GM18870 (cell line): ENCODE data around the gene FOXF2.

Source experiments
- ATAC-seq: cut with Tn5 transposase; IDR thresholded peaks from one replicate; pipeline ENCODE4 v1.9.1; 2021; ENCODE audit warnings: moderate library complexity; ENCODE audit not compliant: unreplicated experiment

FOXF2 gene

DNA sequence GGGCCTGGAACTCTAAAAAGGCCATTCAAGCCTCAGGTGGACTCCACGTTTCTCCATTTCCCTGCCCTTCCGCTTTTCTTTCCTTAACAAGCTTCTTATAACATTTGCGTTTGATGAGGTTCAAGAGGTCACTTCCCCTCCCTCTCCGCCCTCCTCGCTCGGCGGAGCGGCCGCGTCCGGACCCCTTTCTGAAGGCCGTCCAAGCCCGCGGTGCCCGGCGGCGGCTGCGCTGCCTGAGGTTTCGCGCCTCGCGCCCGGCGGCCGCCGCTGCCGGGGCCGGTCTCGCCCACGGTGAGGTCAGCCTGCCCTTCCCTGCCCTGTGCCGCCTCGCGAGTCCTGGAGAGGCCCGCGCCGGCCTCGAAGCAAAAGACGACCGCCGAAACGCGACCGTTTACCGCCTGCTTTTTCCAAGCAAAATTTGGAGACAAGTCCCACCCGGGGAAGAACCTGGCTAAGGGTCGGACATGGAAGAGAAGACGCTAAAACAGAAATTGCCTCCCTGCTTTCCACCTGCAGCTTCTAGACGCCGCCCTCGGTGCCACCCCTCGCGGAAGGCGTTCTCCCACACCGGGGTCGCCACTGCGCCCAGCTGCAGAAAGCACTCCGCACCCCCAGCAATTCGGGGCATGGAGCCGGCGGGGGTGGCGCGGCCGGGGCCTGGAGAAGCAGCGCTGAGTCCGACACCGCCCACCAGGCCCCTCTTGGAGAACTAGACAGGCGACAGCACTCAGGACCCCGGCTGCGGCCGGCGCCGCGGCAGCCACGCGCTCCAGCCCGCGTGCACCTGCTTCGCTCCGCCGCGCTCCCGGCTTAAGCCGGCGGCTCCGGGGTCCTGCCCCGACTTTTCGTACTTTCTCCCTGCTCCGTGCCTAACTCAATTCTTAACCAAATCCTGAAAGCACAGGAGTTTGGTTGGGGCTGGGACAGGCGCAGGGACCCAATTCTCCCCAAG, 11.0 kb upstream of the FOXF2 start:
- ATAC-seq: no peak

DNA sequence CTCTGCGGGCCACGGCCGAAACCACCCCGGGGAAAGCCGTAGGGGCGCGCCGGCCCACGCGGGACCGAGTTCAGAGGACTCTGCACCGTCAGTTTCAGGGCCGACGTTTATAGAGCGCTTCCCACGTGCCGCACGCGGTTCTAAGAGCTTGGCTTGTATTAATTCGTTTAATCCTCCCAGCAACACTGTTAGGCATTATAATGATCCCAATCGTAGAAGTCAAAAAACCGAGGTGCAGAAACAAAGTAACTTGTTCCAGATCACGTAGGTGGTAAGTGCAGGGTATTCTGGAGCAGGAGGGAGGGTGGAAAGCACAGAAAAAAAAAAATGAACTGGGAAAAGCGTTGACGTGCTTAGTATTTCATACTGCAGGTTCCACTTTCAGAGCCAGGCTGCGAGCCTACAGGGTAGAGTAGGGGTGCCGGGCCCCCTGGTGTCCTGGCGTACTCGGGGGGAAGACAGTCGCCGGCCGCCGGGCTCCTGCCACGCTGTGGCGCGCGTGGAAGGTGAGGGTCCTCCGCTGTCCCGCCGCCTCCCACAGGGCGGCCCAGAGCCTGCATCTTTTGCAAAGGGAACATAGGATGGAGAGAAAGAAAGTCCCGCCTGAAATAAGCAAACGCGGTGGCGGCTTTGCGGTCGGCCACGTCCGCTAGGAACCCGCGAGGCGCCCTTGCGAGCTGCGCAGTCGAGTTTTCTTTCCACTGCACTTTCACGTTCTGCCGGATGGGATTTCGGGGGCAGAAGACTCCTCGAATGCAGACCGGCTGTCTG, 10.2 kb upstream of the FOXF2 start:
- no peak for ATAC-seq

DNA sequence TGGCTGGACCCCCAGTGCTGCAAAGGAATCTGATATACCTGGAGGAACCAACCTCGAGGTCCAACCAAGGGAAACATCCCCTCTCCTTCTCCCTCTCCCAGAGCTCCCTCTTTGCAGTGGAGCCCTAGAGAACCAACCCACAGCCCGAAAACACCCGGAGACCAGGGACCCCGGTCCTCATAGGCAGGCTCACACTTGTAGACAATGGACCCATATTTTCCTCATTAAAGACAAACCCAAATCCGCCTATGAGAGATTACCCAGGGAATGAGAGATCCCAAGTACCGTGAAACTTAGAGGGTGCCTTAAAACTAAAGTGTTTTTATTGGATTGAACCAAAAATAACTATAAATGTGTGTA, 9.6 kb upstream of the FOXF2 start:
- no peak for ATAC-seq

DNA sequence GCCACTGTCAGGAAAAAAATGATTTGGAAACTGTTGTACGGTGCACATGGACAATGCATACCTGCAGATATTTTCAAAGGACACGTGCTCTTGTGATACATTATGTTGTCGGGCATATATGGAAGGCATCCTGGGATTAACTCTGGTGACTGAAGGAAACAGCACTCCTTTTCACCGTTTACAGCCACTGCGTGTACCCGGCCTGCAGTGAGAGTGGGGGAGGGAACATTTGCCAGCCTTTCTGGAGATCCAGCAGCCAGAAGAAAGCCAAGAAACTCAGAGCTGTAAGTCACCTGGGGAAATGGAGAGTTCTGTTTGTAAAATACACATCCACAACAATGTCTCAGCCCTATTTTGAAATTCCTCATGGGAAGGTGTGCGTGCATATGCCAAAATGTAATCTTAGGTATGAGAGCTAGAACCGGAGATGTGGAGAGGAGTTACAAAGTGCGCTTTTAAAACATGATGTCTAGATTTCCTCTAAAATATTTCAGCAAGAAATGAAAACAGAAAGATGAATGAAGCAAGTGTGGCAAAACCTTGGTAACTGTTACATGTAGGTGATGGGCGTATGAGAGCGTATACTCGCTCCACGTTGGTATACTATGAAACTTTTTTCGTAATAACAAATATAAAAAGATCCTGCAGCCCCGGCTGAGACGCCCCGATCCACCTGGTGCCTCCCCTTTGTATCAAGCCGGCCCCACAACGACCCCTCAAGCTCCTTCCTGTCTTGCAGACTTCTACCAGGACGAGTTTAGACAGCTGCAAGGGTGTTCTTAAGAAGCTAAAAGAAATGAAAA, 8.6 kb upstream of the FOXF2 start:
- no peak for ATAC-seq

DNA sequence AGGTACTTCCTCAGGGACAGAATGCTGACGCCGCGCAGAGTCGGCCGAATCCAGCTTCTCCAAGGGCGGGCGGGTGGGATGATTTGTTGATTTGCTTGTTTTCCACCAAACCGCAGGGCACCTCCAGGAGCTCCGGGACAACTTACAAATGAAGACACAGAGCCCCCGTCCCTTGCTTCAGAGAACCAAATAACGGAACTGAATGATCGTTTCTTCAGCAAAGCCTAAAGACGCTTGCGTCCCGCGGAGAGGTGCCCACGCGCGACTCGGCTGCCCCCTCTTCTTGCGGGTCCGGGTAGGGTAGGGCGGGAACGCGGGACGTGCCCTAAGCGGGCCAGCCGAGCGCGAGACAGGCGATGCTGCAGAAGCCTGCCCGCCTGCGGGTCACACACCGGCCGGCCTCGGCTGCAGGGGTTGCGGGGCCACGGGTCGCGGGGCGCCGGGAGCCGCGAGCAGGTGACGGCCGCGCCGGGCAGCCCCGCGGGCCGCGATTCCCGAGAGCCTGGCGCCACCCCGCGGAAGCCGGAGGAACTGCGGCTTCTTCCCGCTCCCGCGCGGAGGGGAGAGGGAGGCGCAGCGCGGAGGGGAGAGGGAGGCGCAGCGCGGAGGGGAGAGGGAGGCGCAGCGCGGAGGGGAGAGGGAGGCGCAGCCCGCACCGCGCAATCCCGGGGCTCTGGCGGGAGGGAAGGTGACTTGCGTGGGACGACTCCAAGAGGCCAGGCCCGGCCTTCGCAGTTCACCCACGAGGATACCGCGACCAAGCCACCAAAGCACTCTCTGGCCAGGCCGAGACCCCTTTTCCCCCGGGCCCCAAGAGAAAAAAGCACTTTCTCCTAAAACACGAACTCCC, 7.7 kb upstream of the FOXF2 start:
- ATAC-seq: no peak

DNA sequence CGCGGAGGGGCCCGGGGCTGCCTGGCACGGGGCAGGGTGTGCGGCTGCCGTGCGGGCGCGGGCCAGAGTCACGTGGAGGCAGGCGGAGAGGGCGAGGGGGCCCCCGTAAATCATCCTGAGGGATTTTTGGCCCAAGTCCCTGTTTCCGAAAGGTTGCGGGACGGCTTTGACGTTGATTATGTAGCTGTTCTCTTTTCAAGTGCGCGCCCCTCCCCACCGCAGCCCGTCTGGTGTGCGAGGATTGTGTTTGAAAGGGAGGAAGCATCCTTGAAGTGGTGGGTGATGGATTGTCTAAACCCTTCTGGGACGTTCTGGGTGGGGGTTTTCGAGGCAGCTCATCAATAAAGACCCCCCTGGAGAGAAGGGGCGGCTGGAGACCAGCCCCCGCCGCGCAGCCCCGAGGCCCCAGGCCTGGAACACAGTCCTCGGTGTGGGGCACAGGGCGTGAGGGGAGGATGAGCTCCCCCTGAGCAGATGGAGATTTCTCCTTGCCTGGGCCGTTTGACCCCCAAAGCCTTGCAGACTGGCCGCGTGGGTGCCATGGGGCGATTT, 7.0 kb upstream of the FOXF2 start:
- ATAC-seq: no peak

DNA sequence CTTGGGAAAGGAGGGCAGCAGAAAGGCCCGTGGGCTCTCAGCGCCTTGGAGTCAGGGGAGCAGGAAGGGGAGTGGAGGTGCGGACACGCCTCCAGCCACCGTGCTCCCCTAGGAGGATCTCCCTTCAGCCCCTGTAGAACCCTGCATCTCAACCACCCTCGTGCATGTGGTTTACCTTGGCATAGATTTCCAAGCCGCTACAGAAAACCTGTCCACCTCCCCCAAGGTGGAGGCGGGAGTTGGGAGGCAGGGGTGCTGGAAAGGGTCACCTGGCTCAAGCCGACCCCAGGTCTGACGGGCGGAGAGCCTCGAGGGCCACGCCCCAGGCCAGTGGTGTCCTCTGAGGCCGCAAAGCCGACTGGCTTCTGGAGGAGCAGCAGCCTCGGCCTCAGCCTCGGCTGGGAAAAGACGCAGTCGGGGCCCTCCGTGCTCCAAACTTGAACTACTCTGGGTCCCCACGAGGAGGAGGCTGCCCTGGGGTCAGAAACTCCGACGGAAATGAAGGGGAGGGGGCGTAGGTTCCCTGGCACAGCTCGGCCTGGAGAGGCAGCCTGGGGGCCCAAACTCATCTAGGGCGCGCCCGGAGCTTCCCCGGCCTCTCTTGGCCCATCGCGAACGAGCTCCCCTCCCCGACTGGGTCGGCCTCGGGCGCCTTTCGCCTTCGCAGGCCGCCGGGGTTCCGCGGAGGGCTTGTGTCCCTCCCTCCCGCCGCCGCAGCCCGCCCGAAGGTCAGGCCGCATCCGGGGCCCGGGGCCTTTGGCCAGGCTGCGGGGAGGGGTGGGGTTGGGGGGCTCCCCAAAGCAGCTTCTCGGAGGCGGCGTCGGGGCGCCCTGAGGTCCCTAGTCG, 6.3 kb upstream of the FOXF2 start:
- no peak for ATAC-seq

DNA sequence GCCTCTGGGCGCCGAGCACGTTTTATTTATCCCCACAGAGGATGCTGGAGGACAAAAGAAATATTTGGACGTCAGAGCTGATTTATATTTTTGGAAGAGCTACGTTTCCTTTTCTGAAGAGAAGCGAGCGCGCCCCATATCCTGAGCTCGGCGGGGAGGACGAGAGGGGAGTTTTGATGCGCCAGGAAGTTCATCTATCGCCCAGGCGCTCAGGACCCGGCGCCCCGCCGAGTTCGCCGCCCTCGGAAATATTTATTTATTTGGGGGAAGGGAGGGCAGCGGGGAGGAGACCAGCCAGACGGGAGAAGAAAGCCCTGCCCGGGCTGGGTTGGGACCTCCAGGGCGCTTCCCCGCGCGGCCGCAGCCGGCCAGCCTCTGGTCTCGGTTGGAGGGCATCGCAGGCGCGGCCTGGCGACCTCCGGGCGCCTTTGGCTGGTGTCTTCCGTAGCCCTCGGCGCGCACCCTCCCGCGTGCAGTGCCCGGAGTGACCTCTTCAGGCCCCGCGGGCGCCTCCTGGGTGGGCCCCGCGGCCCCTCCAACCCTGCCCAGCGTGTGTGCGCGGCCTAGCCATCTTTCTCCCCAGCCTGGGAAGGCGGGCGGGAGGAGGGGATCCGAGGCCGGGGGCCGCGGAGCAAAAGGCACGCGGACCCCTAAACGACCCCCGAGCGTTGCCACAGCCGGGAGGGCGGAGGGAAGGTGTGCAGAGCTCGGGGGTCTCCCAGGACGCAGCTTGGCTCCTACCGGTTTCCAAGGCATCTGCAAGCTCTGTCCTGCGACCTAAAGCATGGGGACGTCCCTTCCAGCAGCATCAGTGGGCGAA, 5.4 kb upstream of the FOXF2 start:
- ATAC-seq: no peak

DNA sequence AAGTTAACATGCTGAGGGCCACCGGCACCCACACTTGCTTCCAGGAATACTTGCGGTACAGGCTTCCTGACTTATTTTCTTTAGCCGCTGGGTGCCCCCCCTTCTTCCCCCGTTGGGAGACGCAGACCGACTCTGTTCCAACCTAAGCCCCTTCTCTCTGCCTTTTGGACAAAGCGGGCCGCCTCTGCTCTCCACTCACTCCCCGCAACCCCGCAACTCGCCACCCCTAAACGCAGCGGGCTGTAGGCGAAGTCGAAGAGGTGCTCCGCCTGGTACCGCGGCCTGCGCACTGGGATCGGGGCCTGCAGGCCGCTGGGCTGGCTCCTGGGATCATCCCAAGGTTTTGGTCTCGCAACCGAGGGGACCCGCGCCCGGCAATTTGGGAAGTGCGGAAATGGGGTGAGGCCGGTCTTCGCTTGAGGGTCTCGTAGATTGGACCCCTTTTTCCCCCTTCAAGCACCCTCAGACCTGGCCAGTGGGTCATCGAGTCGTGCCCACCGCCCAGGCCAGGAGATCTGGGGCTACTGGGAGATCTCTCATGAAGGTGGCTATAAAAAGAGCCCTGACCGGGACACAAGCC, 4.7 kb upstream of the FOXF2 start:
- no peak for ATAC-seq

DNA sequence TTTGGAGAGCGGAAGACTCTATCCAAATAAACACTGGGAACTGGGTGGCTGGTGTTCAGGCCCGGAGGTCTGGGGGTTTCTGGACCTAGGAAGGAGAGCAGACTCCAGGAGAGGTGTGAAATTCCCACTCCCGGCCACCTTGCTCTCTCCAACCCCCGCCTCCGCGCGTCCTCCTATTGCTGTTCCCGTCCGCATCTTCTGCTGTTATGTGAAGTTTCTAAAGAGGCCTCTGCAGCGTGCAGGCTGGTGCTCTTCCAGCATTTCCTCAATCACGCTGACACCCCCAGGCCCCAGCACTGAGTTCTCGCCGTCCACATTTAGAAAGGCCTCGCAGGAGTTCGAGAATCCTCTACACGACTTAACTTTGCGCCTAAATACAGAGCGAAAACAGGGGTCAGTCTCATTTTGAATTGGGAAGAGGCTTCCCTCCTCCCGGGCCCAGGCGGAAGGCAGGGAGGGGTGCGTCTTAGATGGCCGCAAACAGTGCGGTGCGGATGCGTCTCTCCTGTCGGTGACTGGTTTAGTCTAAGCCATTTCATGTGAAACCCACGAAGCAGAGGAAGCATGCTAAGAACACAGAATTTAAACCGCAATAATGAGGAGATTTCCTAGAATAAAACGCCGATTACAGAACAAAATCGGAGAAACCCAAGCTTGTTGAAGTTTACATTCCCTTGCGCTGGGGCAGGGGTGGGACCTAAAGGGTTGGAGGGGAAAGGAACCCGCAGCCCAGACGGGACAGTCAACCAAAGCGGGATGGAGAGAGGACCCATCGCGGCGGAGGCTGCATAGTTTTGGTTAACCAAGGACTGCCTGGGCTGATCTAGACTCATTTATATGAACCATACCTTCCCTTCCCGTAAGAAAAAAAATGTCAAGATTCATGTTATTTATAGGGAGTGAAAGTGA, 4.0 kb upstream of the FOXF2 start:
- ATAC-seq: no peak

DNA sequence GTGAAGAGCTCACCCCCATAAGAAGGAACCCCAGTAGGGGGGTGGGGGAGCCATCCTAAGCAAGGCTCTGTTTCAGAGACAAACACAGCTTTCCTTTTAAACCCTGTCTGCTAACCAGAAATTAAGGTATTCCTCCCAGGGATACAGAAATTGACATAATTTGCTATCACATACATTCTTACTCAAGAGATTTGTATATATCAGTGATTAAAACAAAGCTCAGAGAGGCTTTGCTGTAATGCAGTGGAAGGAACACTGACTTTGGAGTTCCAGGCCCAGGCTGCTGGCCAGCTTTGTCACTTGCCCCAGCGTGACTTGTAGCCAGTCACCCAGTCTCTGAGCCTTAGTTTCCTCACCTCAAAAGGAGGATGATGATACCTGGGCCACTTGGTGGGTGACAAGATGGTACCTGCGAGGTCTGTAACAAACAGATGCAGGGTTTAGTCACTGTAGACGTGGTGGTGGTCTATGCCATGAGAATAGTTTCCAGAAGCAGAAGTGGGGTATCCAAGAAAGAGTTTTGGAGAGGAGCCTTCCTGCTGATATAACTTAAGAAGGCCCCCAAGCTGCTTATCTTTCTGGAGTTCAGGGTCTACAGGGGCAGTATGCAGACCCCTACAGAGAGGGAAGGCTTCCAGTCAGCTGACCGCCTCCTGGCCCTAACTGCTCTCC, 3.2 kb upstream of the FOXF2 start:
- ATAC-seq: no peak

DNA sequence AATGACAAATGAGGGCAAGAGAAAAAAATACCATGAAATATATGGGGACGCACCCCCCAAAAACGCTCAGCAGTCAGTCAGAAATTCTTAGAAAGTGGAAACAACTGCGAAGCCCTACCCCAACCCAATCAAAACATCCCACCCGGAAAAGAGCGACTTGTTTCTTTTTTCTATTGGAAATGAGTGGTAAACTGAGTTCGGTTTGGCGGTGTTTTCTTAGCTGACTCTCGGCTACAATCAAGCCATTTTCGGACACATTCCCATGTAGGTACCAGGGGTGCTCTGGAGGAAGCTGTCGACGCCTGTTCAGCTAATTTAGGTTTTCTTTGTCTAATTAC, 1.9 kb upstream of the FOXF2 start:
- ATAC-seq: no peak

DNA sequence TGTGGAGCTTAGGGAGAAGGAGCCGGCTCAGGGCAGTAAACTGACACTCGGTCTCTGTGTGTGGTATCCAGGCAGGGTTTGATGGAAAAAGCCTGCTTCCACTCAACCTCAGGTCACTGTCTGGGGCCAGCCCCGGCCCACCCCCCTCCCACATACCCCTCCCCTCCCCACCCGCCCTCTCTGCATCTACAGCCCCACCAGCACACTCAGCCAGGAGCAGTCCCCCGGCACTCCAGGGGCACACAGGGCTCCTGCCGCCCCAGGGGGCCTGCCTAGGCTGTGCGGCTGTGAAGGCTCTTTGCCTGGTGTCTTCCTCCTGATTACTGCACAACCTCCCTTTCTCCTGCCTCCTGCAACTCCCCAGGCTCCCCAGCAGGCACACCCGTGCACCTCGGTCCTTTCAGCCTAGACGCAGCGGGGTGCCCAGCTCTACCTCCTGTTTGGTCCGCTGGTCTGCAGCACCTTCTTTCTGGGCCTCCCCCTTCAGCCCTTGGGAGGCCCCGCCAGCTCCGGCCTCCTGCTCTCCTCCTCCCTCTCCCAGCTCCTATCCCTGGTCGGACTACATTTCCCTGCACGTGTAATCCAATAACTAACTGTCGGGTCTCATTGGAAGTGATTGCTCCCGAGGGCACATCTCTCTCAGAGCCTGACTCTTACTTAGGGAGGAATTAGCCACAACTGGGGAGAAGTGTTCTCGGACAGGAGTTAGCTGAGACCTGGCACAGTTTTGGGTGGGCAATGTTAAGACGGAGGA, 1.3 kb upstream of the FOXF2 start:
- ATAC-seq: no peak

DNA sequence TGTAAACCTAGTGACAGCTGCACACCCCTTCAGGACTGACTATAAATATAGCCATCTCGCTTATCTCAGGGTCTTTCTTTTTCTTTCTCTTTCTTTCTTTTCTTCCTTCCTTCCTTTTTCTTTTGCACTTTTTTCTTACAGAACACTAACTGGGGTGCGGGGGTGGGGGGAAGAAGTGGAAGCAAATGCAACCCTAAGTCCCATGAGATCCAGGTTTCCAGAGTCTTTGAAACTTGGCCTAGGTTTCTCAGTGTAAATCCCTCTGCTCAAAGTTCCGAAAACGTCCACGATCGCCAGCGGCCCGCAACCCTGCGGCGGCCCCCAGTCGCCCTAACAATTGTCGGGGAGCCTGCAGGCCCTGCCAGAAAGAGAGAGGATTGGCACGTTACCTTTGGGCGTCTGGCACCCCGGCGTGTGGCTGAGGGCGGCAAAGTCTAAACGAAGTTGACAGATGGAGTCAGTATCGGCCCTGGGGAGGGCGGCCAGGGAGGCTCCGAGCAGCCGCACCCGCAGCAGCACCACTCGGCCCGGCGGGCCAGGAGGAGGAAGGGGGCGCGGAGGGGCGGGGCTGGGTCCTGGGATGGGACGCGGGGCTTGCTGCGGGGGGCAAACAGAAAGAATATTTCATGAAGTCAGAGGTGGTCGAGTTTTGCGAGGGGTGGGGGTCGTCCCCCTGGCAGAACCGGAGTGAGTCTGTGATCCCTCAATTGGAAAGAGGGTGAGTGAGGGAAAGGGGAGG, 577 bp upstream of the FOXF2 start:
- no peak for ATAC-seq
